Stimulated activated CD4-positive, alpha-beta T cell treated with anti-CD3 and anti-CD28 coated beads, Interleukin-12 subunit alpha, Interleukin-12 subunit beta, amount 100 ng/mL, for 48 hours (primary cell): ENCODE results near the gene SIKE1.

Experiments used
- DNase-seq, 3 donors: peaks; one replicate each; pipeline ENCODE4 v3.0.0-alpha.2; 2020; ENCODE audit warnings: low read depth in 2 of 3, low spot score in 1 of 3

Gene SIKE1

GRCh38 chr1:114756009-114756892, 24.2 kb downstream of the SIKE1 start:
- no peak for DNase-seq

- no peak for DNase-seq
Measured at GRCh38 chr1:114755006-114755931, 25.2 kb downstream of the SIKE1 start.

GRCh38 chr1:114753702-114754101, 26.8 kb downstream of the SIKE1 start:
- DNase-seq: peak in 1 of 3 donors; percentile 9

GRCh38 chr1:114753143-114753542, 27.3 kb downstream of the SIKE1 start:
- no peak for DNase-seq

- DNase-seq: no peak
Measured at GRCh38 chr1:114750780-114751179, 29.7 kb downstream of the SIKE1 start.

GRCh38 chr1:114749835-114750234, 30.6 kb downstream of the SIKE1 start:
- no peak for DNase-seq

- peak in 1 of 3 donors; percentile 5 for DNase-seq
Measured at GRCh38 chr1:114746450-114747121, 33.9 kb downstream of the SIKE1 start.

GRCh38 chr1:114745291-114745690, 35.2 kb downstream of the SIKE1 start:
- DNase-seq: no peak

GRCh38 chr1:114741963-114742746, 38.3 kb downstream of the SIKE1 start:
- no peak for DNase-seq

- DNase-seq: no peak
Measured at GRCh38 chr1:114740331-114740730, 40.2 kb downstream of the SIKE1 start.

- DNase-seq: no peak
Measured at GRCh38 chr1:114737314-114737849, 43.1 kb downstream of the SIKE1 start.

- no peak for DNase-seq
Measured at GRCh38 chr1:114735479-114735878, 45.0 kb downstream of the SIKE1 start.

GRCh38 chr1:114729782-114730181, 50.7 kb downstream of the SIKE1 start:
- DNase-seq: no peak

GRCh38 chr1:114728553-114728952, 51.9 kb downstream of the SIKE1 start:
- no peak for DNase-seq

- no peak for DNase-seq
Measured at GRCh38 chr1:114725230-114725629, 55.3 kb downstream of the SIKE1 start.

GRCh38 chr1:114723915-114724314, 56.6 kb downstream of the SIKE1 start:
- no peak for DNase-seq

- no peak for DNase-seq
Measured at GRCh38 chr1:114723457-114723856, 57.0 kb downstream of the SIKE1 start.

- DNase-seq: no peak
Measured at GRCh38 chr1:114720492-114720891, 60.0 kb downstream of the SIKE1 start.
